ENCODE results near the gene TMEM98.

Gene TMEM98

GRCh38 chr17:32992321-32993033, 64.5 kb downstream of the TMEM98 start:
- H2AFZ ChIP-seq (ENCODE audit: low read depth, low read length): no peak overlapping the region
- no peak for TF ChIP-seq EZH2 (IDR thresholded peaks at IDR 0.05; ENCODE audit: borderline replicate concordance, low read depth, low read length, severe bottlenecking)
- TF ChIP-seq, protein P1, sequence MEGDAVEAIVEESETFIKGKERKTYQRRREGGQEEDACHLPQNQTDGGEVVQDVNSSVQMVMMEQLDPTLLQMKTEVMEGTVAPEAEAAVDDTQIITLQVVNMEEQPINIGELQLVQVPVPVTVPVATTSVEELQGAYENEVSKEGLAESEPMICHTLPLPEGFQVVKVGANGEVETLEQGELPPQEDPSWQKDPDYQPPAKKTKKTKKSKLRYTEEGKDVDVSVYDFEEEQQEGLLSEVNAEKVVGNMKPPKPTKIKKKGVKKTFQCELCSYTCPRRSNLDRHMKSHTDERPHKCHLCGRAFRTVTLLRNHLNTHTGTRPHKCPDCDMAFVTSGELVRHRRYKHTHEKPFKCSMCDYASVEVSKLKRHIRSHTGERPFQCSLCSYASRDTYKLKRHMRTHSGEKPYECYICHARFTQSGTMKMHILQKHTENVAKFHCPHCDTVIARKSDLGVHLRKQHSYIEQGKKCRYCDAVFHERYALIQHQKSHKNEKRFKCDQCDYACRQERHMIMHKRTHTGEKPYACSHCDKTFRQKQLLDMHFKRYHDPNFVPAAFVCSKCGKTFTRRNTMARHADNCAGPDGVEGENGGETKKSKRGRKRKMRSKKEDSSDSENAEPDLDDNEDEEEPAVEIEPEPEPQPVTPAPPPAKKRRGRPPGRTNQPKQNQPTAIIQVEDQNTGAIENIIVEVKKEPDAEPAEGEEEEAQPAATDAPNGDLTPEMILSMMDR (IDR thresholded peaks at IDR 0.05; ENCODE audit: borderline replicate concordance, extremely low read depth, low read length, poor library complexity, severe bottlenecking): no peak
- ATAC-seq (ENCODE audit: insufficient read depth, low read depth): no peak

GRCh38 chr17:32993977-32994376, 66.0 kb downstream of the TMEM98 start:
- Histone ChIP-seq H2AFZ (ENCODE audit: low read depth, low read length) (no peak overlapping the region), H3K9ac (ENCODE audit: low read depth, low read length) (no peak overlapping the region), H3K4me1 (ENCODE audit: insufficient read depth, low read length) (no peaks in the 10 kb centered on the region), H3K4me2 (ENCODE audit: insufficient read depth, low read length) (no peak overlapping the region), H3K27me3 (ENCODE audit: insufficient read depth, low read length, poor library complexity) (peaks cover 10% of the 10 kb centered on the region), H3K36me3 (ENCODE audit: insufficient read depth, low read length) (no peaks in the 10 kb centered on the region), H3K79me2 (ENCODE audit: insufficient read depth, low read length) (no peaks in the 10 kb centered on the region), H3K27ac (ENCODE audit: low read length) (no peak overlapping the region), H4K20me1 (ENCODE audit: insufficient read depth, low read length) (no peaks in the 10 kb centered on the region; the same call in 1 of the 2 replicates), H3K9me3 (ENCODE audit: insufficient read depth, low read length, severe bottlenecking) (no peaks in the 10 kb centered on the region), H3K4me3 (ENCODE audit: low read depth in 1 of 2, low read length in 2 of 2) (no peak overlapping the region)
- TF ChIP-seq, protein P1 (IDR thresholded peaks at IDR 0.05; ENCODE audit: borderline replicate concordance, extremely low read depth, low read length, poor library complexity, severe bottlenecking): no peak
- TF ChIP-seq EZH2 (IDR thresholded peaks at IDR 0.05; ENCODE audit: borderline replicate concordance, low read depth, low read length, severe bottlenecking): no peak
- no peak for DNase-seq
- no peak for ATAC-seq (ENCODE audit: insufficient read depth, low read depth)

More at GRCh38 chr17:32992321-32993033, 64.5 kb downstream of the TMEM98 start:
- Histone ChIP-seq H3K9ac (ENCODE audit: low read depth, low read length) (no peak overlapping the region), H3K4me2 (ENCODE audit: insufficient read depth, low read length) (no peak overlapping the region), H3K27me3 (ENCODE audit: insufficient read depth, low read length, poor library complexity) (peaks cover 10% of the 10 kb centered on the region), H4K20me1 (ENCODE audit: insufficient read depth, low read length) (no peaks in the 10 kb centered on the region; the same call in 1 of the 2 replicates), H3K79me2 (ENCODE audit: insufficient read depth, low read length) (no peaks in the 10 kb centered on the region), H3K9me3 (ENCODE audit: insufficient read depth, low read length, severe bottlenecking) (no peaks in the 10 kb centered on the region), H3K4me3 (ENCODE audit: low read depth in 1 of 2, low read length in 2 of 2) (no peak overlapping the region), H3K27ac (ENCODE audit: low read length) (no peak overlapping the region), H3K4me1 (ENCODE audit: insufficient read depth, low read length) (no peaks in the 10 kb centered on the region), H3K36me3 (ENCODE audit: insufficient read depth, low read length) (no peaks in the 10 kb centered on the region)
- no peak for DNase-seq

All from DND-41 (cell line).